Measurements from ENCODE around the gene BCL11B.

BCL11B gene

DNA sequence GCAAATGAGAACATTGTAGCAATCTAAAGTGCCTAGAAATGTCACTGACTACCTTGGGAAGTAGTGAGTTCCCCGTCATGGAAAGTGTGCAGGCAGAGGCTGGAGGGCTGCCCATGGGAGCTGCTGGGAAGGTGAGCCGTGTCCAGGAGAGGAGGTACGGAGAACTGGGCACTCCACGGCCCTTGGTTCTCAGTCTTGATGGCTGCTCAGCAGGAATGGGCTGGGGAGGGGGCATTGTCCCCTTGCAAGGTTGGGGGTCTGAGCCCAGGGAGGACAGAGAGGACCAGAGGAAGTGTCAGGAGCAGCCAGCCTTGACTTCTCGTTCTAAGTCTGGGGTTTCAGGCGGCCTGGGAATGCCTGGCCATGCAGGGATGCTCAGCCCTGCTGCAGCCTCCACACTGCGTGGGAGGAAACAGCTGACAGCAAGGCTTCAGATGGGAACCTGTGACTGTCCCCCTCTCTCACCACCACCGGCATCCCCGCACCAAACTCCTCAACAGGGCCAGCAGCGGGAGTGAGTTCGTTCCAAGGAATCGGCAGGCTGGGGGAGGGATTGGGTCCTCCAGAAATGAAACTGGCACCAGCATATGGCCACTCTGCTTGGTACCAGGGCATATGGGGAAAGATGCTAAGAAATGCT lies 140.2 kb downstream of the BCL11B start:
- no peak for DNase-seq

DNA sequence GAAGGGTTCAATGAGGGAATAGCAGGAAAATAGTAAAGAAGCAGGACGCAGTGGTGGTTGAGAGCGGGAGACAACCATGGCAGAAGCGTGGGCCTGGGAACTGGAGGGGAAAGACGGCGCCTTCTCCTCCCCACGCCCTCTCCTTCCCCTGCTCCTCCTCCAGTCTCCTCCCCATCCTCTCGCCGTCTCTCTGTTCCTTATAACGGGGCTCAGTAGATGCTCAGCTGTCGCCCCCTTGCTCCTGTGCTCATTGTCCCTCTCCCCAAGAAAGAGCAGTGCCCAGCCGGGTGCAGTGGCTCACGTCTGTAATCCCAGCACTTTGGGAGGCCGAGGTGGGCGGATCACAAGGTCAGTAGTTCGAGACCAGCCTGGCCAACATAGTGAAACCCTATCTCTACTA lies 142.0 kb downstream of the BCL11B start:
- no peak for DNase-seq

DNA sequence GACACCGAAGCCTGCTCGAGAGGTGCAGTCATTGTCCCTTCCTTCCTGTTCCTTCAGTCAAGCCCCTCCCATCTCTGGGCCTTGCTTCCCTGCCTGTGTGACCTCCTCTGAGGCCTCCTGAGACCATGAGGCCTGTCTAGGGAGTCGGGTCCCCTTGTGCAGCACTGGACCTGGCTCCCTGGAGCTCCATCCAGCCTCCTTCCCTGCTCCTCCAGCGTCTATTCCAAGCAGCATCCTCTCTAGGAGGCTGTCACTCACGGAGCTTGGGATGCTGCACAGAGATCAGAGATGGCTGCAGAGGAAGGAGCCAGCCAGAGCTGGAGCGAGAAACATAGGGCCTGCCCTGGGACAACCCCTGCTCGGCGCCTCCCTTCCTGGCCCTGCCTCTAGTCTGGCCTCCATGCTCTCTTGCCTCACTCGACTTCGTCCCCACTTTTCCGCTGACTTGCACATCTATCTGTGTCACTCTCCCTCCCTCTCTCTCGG lies 142.7 kb downstream of the BCL11B start:
- no peak for DNase-seq

DNA sequence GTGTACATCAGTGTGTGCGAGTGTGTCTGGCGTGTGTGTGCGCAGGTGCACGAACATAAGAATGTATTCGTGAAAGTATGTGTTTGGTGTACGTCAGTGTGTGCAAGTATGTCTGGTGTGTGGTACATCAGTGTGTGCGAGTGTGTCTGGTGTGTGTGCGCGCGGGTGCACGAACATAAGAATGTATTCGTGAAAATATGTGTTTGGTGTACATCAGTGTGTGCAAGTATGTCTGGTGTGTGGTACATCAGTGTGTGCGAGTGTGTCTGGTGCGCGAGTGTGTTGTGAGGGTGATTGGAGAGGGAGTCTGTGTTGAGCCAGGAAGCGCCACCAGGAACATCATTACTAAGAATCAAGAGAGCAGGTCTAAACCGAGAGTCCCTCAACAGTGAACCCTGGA lies 143.8 kb downstream of the BCL11B start:
- DNase-seq, result no peak

DNA sequence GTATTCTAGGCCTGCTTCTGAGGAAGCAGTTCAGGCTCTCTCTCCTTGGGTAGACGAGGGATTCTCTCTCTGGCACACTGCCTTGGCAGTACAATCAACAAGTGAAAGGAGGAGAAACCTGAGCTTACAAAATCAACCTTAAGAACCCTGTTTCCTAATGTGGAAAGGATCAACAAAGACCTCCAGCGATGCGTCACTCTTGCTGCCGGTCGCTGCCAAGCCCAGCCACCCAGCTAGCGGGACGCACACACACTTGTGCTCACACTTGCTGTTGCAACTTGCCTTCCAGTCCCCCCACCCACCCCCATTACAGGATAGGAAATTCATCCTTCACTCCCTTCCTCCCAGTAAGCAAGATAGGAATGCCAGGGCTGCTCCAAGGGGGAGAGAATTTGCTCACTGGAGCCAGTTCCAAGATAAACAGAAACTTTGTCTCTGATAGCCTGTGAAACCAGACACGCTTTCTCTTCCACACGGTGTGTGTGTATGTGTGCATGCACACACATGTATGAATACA lies 144.3 kb downstream of the BCL11B start:
- no peak for DNase-seq

DNA sequence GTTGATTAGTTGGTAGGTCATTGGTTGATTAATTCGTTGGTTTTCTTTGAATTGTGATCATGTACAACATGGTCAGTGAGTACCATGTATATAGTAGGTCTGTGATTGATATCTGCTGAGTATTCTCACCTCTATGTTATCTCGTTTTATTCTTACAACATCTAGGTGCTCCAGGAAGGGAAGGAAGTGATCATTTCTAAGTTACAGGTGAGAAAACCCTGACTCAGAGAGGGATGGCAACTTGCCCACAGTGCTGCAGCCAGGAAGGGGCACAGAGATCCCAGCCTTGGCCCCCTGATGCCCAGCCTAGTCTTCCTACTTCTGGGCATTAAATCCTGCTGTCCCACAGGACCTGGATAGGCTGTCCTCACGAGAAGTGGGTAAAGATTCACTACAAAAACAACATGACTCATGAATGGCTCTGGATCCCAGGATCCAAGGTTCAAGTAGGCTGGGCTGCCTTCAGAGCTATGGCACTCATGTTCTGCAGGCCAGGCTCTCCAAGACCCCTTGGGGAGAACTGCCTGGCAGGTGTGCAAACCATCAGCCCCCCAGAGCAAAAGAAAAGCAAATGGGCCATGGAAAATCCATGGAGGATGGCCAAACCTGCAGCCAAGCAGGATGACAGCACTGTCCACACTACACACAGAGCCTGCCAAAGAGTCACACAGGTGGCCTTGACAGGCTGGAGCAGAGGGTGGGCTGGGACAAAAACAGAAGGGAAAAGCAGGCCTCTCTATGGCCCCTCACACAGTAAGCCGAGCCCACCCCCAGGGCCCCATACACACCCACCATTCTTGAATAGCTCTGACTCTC lies 146.2 kb downstream of the BCL11B start:
- no peak for DNase-seq

DNA sequence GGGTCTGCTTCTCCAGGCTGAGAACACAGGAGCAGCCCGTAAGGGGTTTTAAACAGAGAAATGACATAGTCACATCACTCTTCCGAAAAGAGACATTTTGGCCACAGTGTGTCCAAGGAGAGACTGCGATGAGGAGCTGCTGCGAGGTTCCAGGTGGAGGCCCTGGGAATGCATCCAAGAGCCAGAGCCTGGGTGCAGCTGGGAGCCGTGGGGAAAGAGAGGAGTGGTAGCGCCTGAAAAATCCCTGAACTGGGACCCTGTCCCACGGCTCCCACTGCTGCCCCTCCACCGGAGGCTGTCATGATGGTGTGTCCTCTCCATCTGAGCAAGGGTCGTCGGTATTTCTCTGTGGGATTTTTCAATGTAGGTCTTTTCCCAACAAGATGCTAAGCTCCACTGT lies 146.9 kb downstream of the BCL11B start:
- DNase-seq, result no peak

DNA sequence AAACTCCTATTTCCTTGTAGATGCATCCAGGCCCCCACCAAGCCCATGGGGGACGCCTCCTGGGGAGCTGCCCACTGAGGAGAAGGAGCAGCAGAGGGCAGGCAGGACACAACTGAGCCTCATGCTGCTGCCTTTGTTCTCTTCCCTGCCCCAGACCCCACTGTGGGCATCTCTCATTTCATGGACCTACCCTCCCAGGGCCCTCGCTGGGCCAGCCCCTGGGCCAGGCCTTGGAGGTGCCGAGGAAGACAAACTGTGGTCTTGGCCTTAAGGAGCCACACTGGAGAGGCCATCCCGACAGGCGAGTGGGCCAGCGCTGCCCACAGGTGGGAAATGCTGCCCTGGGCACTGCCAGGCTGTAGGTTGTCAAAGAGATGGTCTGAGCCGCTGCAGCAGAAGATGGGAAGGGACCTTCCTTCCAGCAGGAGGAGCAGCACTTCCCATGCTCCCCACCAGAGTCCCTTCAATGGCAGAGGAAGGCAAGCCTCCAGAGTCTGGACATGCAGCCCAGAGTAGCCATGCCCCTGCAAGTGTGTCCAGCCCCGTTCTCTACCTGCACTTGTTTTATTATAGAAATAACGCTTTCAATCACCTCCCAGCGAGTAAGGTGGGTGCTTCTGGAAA lies 147.4 kb downstream of the BCL11B start:
- no peak for DNase-seq

DNA sequence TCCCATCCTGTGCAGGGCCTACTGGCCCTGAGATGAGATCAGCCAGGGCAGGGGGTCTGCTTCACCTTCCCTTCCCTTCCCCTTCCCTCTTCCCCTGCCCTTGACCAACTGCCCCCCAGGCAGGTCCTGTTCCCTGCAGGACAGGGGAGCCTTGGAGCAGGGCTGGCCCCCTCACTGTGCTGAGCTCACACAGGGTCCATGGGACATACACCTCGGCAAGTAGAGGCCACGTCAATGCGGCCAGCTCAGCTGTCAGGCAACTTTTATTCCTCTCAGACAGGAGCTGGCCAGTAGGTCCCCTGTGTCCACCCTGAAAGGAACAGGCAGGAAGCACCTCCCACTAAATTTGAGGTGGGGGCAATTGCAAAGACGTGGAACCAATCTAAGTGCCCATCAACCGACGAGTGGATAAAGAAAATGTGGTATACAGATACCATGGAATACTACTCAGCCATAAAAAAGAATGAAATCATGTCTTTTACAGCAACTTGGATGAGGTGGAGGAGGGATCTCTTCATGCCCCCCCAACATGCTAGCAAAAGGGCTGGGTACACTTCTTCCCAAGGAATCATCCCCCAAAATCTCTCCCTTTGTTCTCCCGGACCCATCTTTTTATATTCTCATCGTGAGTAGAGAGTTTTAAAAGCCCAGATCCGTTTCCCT lies 148.7 kb downstream of the BCL11B start:
- DNase-seq, result no peak

DNA sequence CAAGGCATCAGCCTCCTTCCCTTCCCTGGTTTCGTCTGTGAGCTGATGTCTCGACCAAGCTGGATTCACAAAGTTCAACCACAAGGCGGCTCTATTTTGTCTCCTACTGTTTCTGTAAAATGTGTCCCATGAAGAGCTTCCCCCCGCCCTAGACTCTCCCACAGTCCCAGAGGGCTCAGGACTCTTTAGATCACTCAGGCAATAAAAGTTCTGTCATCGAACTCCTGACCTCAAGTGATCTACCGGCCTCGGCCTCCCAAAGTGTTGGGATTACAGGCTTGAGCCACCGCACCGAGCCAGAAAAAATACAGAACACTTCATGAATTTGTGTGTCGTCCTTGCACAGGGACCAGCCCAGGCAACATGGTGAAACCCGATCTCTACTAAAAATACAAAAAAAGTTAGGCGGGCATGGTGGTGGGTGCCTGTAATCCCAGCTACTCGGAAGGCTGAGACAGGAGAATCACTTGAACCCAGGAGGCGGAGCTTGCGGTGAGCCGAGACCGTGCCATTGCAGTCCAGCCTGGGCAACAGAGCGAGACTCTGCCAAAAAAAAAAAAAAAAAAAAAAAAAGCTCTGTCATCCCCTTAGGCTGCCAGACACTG lies 149.4 kb downstream of the BCL11B start:
- no peak for DNase-seq

DNA sequence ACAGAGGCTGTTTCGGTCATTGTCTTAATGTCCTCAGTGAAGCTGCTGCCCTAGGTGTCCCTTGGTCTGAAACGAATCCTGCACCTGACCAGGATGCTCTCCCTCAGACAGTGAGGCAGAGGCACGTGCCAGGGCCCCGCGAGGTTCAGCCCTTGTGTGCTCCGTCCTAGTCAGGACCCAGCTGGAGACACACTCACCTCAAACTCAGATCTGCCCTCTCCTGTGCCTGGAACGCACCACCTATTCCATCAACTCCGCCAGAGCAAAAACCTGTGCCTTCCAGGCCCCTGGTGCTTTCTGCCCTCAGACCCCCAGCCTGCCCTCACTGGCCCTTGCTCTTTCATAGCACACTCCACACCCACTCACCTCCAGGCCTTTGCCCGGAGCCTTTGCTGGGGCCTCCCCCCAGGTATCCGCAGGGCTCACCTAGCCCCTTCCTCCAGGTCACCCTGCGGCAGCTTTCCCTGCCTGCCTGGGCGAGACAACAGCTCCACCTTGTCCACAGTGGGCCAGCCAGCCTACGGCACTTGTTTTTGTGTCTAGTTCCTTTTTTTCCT lies 150.6 kb downstream of the BCL11B start:
- DNase-seq, result no peak

DNA sequence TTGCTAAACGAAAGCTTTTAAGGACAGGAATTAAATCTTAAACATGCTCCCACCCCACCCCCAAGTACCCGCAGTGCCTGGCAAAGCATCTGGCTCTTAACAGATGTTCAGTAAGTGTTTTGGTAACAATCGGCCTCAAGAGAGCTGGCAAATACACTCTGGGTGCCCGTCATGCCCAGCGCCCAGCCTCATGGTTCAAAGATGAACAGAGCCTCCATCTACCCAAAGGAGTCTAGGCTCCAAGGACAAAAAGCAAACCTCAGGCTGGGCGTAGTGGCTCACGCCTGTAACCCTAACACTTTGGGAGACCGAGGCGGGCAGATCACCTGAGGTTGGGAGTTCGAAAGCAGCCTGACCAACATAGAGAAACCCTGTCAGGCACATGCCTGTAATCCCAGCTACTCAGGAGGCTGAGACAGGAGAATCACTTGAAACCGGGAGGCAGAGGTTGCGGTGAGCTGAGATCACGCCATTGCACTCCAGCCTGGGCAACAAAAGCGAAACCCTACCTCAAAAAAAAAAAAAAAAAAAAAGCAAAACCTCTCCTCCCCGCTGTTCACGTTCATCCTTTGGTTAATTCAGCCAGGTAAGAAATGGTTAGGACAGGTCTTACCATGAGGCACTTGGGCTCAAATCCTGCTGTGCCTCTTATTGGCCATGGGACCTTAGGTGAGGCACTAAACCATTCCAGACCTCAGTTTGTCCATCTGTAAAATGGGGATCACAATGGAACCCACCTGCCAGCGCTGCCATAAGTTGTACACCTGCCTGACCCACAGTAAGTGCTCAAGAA lies 151.3 kb downstream of the BCL11B start:
- no peak for DNase-seq

DNA sequence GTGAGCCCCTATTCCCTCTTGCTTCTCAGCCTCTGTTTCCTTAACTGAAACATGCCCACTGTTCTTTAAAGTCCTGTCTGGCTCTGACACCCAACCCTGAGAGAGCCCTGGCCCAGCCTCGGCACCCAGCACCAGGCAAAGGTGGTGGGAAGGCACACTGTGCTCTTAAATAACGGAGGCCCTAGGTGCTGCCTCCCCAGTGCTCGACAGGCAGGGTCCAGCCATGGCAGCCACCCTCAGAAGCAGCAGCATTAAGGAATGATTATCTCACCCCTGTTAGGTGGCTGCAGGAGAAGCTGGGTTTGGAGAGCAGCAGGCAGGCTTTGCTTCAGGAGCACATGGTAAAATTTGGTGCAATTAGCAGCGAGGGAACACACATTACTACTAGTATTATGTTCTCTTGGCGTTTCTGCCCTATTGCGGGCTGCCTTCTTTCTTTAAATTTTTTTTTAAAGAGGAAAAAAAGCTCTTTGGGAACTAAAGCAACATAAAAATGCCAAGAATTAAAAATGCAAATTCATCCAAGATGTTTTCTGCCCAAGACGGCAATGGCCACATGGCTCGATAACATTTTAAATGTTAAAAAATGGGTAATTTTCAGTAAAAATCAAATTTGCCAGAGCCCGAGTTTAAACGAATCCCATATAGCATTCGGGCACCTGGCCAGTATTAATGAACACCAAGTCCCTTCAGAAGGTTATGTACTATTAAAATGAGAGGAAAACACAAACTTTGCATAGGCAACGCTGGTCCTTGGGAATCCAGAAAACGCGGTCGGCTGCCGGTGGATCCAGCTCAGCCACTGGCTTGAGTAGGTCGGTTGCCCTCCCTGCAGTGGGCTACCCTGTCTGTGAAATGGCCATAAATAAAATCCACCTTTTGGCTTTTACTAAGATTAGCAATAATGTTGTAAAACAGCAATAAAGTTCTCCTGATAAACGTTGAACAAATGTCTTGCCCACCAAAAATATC lies 152.2 kb downstream of the BCL11B start:
- DNase-seq, result no peak

Data from activated T-cell treated with anti-CD3 and anti-CD28 coated beads for 4 hours (primary cell).